ENCODE results near the gene IL6R. TPM values are rescaled to one million over a fixed set of nuclear protein-coding genes. Genes with fewer than 3 reads are reported as not detected.

Gene IL6R
- total RNA-seq, 1 experiment from 2014 or later, result 12.2 TPM

GRCh38 chr1:154453574-154454352, 48.6 kb downstream of the IL6R start:
- Histone ChIP-seq H3K4me1 (ENCODE audit: control insufficient read depth, insufficient read depth, low read length) (no peaks in the 10 kb centered on the region), H3K4me3 (ENCODE audit: low read depth in 2 of 2, low read length in 2 of 2) (no peak overlapping the region), H3K27me3 (ENCODE audit: control insufficient read depth, insufficient read depth, low read length) (no peaks in the 10 kb centered on the region), H3K27ac (ENCODE audit: low read length) (no peak overlapping the region), H3K36me3 (ENCODE audit: control insufficient read depth, insufficient read depth, low read length) (no peaks in the 10 kb centered on the region), H3K9me3 (ENCODE audit: control insufficient read depth, insufficient read depth, low read depth, low read length) (no peaks in the 10 kb centered on the region)
- in situ Hi-C loops (cut with HindIII; ENCODE audit: low pct_unique_long_range_greater_than_20kb, low sequenced_read_pairs) (no loop called here), intact Hi-C loops (cut with micrococcal nuclease; ENCODE audit: unreplicated experiment) (no loop called here)
- DNase-seq (ENCODE audit: low read depth, low spot score) (no peak), ATAC-seq (no peak)
- ChIA-PET POLR2A (no interaction called here), CTCF (no interaction called here)
- no TSS peak for BruUV-seq (replicated peaks)
- TF ChIP-seq SIN3A (IDR thresholded peaks at IDR 0.05; ENCODE audit: borderline replicate concordance, insufficient read depth, low read depth, low read length) (no peak), TCF7L2 (IDR thresholded peaks at IDR 0.05; ENCODE audit: low read depth, low read length) (no peak), REST (IDR thresholded peaks at IDR 0.05; ENCODE audit: insufficient read depth in 1 of 2, low read depth in 2 of 2, low read length in 1 of 2) (no peak), POLR2AphosphoS5 (IDR thresholded peaks at IDR 0.05; ENCODE audit: low read depth, low read length) (no peak), CTCF (IDR thresholded peaks at IDR 0.05) (no peak)

- CTCF ChIA-PET, result interaction anchor here (0.7 kb wide), 1 partner anchor 78 kb away, joined by 3 read pairs; no protein-coding TSS in a partner anchor
- H3K36me3 ChIP-seq (ENCODE audit: control insufficient read depth, insufficient read depth, low read length), result no peaks in the 10 kb centered on the region
These were observed 49.4 kb downstream of the IL6R start for GRCh38 chr1:154454386-154455120.

More at GRCh38 chr1:154454386-154455120, 49.4 kb downstream of the IL6R start:
- POLR2A ChIA-PET, result no interaction called here
- no TSS peak for BruUV-seq (replicated peaks)
- H3K27me3 ChIP-seq (ENCODE audit: control insufficient read depth, insufficient read depth, low read length), result no peaks in the 10 kb centered on the region
- in situ Hi-C loops (cut with HindIII; ENCODE audit: low pct_unique_long_range_greater_than_20kb, low sequenced_read_pairs), result no loop called here
- intact Hi-C loops (cut with micrococcal nuclease; ENCODE audit: unreplicated experiment), result no loop called here
- H3K27ac ChIP-seq (ENCODE audit: low read length), result no peak overlapping the region
- H3K4me3 ChIP-seq (ENCODE audit: low read depth in 2 of 2, low read length in 2 of 2), result no peak overlapping the region
- H3K9me3 ChIP-seq (ENCODE audit: control insufficient read depth, insufficient read depth, low read depth, low read length), result no peaks in the 10 kb centered on the region
- DNase-seq (ENCODE audit: low read depth, low spot score), result no peak
- TF ChIP-seq POLR2AphosphoS5 (IDR thresholded peaks at IDR 0.05; ENCODE audit: low read depth, low read length) (no peak), TCF7L2 (IDR thresholded peaks at IDR 0.05; ENCODE audit: low read depth, low read length) (no peak), CTCF (IDR thresholded peaks at IDR 0.05) (no peak), REST (IDR thresholded peaks at IDR 0.05; ENCODE audit: insufficient read depth in 1 of 2, low read depth in 2 of 2, low read length in 1 of 2) (no peak), SIN3A (IDR thresholded peaks at IDR 0.05; ENCODE audit: borderline replicate concordance, insufficient read depth, low read depth, low read length) (no peak)
- no peaks in the 10 kb centered on the region for H3K4me1 ChIP-seq (ENCODE audit: control insufficient read depth, insufficient read depth, low read length)
- ATAC-seq, result no peak

Measured in Panc1 (cell line).